Psoas muscle (tissue), 8 donors: ENCODE data around the gene INSIG2. TPM values are rescaled to one million over a fixed set of nuclear protein-coding genes. Genes with fewer than 3 reads are reported as not detected.

Source experiments
- ATAC-seq, 4 donors: fragments of 200-7000 bp; cut with Tn5 transposase; one replicate each; pipeline ENCODE4 v1.9.1; 2020; ENCODE audit warnings: moderate library complexity in 3 of 4, mild to moderate bottlenecking in 2 of 4
- DNase-seq, 2 donors: peaks; one replicate each; pipeline ENCODE4 v3.0.0-alpha.2; 2020
- H3K27ac ChIP-seq: fragments of 200-600 bp; one replicate; pipeline ENCODE4 v1.8.0; 2022
- H3K27me3 ChIP-seq, 3 donors: fragments of 200-600 bp in 1 of 3; one replicate each; pipeline versions ENCODE4 v1.6.1 to v1.8.0; 2013 to 2022; ENCODE audit warnings: low read length in 2 of 3, mild to moderate bottlenecking in 2 of 3, moderate library complexity in 1 of 3; ENCODE audit not compliant: insufficient read depth in 3 of 3
- H3K36me3 ChIP-seq, 2 donors: fragments of 200-600 bp in 1 of 2; one replicate each; pipeline versions ENCODE4 v1.6.1 to v1.8.0; 2013 to 2022; ENCODE audit warnings: low read depth in 1 of 2, mild to moderate bottlenecking in 1 of 2, moderate library complexity in 1 of 2; ENCODE audit not compliant: insufficient read depth in 1 of 2
- H3K4me1 ChIP-seq: fragments of 200-600 bp; one replicate; pipeline ENCODE4 v1.8.0; 2022
- H3K4me3 ChIP-seq: fragments of 200-600 bp; one replicate; pipeline ENCODE4 v1.8.0; 2022; ENCODE audit warnings: mild to moderate bottlenecking
- H3K9me3 ChIP-seq: fragments of 200-600 bp; one replicate; pipeline ENCODE4 v1.8.0; 2022
- CTCF ChIP-seq: fragments of 200-600 bp; IDR thresholded peaks from one replicate; pipeline ENCODE4 v1.8.0; 2022; ENCODE audit warnings: antibody characterized with exemption
- WGBS, 3 donors: extraction: QIAGEN DNeasy Blood & Tissue Kit; methylation state at CpG; one replicate each; pipeline versions ENCODE4 v1.1.6 to v1.1.7; 2013; 5-methylcytosine and 5-hydroxymethylcytosine counted together
- intact Hi-C, 2 donors: fragments of 100-400 bp; cut with DNase I; formaldehyde crosslinking; loops; one replicate each; pipeline versions ENCODE4 v1.11.0 to v1.14.2; 2022
- polyA plus RNA-seq, 3 donors: library from polyadenylated mRNA; stranded (reverse); fragments of 200-250 nt; gene quantifications; one replicate each; pipeline ENCODE4 v1.2.3, GENCODE V29; 2013
- total RNA-seq, 4 donors: library from RNA; stranded (reverse); fragmentation: NEBNext Ultra II Directional in 2 of 4; extraction: Animal tissue kit (Norgen Biotek cat#: 25700) in 2 of 4; gene quantifications; one replicate each; pipeline versions ENCODE4 v1.2.1 to v1.2.4, GENCODE V29; 2021 to 2023
- donor health status: healthy with polysubstance abuse.
- donor health status: DM: no; HTN: no; CAD: no; lungs with moderate emphysema.
- donor health status: Bipolar disorder and iron deficiency.
- donor health status: healthy.
- donor health status: DM: yes; HTN: yes; CAD: no.
- donor health status: DM: no; HTN: no; CAD: no.
- donor health status: DM: no; HTN: no; CAD: no.
- donor health status: DM: yes; HTN: yes; CAD: no.

INSIG2 gene
- total and polyA plus RNA-seq, 7 donors = 4.8 to 16.9 (median 7.6) TPM

GRCh38 chr2:118130385-118130784 lies 42.1 kb downstream of the INSIG2 start:
- DNase-seq (no peak), ATAC-seq (no peak)
- H3K4me3 ChIP-seq = no peak overlapping the region
- no peaks in the 10 kb centered on the region for H3K9me3 ChIP-seq
- H3K36me3 ChIP-seq = no peaks in the 10 kb centered on the region
- no peaks in the 10 kb centered on the region for H3K4me1 ChIP-seq
- intact Hi-C loops = no loop called here
- no peaks in the 10 kb centered on the region for H3K27me3 ChIP-seq
- 62 to 82% (median 71%) methylated on average over 7 of the region's 7 CpGs for WGBS, 3 donors
- no peak for TF ChIP-seq CTCF
- no peak overlapping the region for H3K27ac ChIP-seq

GRCh38 chr2:118131771-118132170 lies 43.5 kb downstream of the INSIG2 start:
- DNase-seq = no peak
- ATAC-seq = no peak
- Histone ChIP-seq H3K27ac (no peak overlapping the region), H3K36me3 (no peaks in the 10 kb centered on the region), H3K27me3 (no peaks in the 10 kb centered on the region), H3K9me3 (no peaks in the 10 kb centered on the region), H3K4me3 (no peak overlapping the region), H3K4me1 (no peaks in the 10 kb centered on the region)
- TF ChIP-seq CTCF = no peak
- WGBS, 3 donors = 75 to 86% (median 76%) methylated on average over 4 of the region's 4 CpGs
- intact Hi-C loops = no loop called here

- Histone ChIP-seq H3K9me3 (no peaks in the 10 kb centered on the region), H3K27ac (no peak overlapping the region), H3K27me3 (no peaks in the 10 kb centered on the region), H3K4me3 (no peak overlapping the region), H3K36me3 (no peaks in the 10 kb centered on the region), H3K4me1 (no peaks in the 10 kb centered on the region)
- no peak for ATAC-seq
- TF ChIP-seq CTCF = no peak
- 83 to 90% (median 87%) methylated on average over 2 of the region's 2 CpGs for WGBS, 3 donors
- intact Hi-C loops = no loop called here
- no peak for DNase-seq
Observed at GRCh38 chr2:118133916-118134315, 45.6 kb downstream of the INSIG2 start.

GRCh38 chr2:118134650-118135049 lies 46.4 kb downstream of the INSIG2 start:
- TF ChIP-seq CTCF = no peak
- Histone ChIP-seq H3K9me3 (no peaks in the 10 kb centered on the region), H3K36me3 (no peaks in the 10 kb centered on the region), H3K27ac (no peak overlapping the region), H3K4me1 (no peaks in the 10 kb centered on the region), H3K4me3 (no peak overlapping the region), H3K27me3 (no peaks in the 10 kb centered on the region)
- DNase-seq (no peak), ATAC-seq (no peak)
- 29 to 55% (median 33%) methylated on average over 6 of the region's 6 CpGs for WGBS, 3 donors
- intact Hi-C loops = no loop called here

- Histone ChIP-seq H3K27ac (no peak overlapping the region), H3K36me3 (no peaks in the 10 kb centered on the region), H3K4me3 (no peak overlapping the region), H3K27me3 (no peaks in the 10 kb centered on the region), H3K4me1 (no peaks in the 10 kb centered on the region), H3K9me3 (no peaks in the 10 kb centered on the region)
- DNase-seq (no peak), ATAC-seq (no peak)
- no peak for TF ChIP-seq CTCF
- intact Hi-C loops = no loop called here
- WGBS, 3 donors = 45 to 71% (median 55%) methylated on average over 1 of the region's 1 CpG
Observed at GRCh38 chr2:118145207-118145606, 56.9 kb downstream of the INSIG2 start.
